Epithelial cell of proximal tubule (primary cell): ENCODE data around the gene L1CAM. TPM values are rescaled to one million over a fixed set of nuclear protein-coding genes. Genes with fewer than 3 reads are reported as not detected.

ENCODE experiments used
- DNase-seq: peaks from one replicate; pipeline ENCODE4 v3.0.0-alpha.2; 2011; ENCODE audit warnings: low read depth
- H3K4me3 ChIP-seq: 2 replicates; pipeline ENCODE4 v1.5.1; 2011; ENCODE audit warnings: low read depth, mild to moderate bottlenecking, low read length
- total RNA-seq: library from RNA; depleted of rRNA; stranded (reverse); fragments of >200 nt; gene quantifications from 2 replicates; pipeline ENCODE4 v1.2.3, GENCODE V29; 2015
- TF ChIP-seq, protein P1 (sequence below): conservative IDR thresholded peaks from 2 replicates; pipeline ENCODE4 v1.5.1; 2012; ENCODE audit warnings: low read depth, mild to moderate bottlenecking, low read length

The L1CAM gene
- total RNA-seq, 1 donor from 2014 or later: 62.1 TPM

DNA sequence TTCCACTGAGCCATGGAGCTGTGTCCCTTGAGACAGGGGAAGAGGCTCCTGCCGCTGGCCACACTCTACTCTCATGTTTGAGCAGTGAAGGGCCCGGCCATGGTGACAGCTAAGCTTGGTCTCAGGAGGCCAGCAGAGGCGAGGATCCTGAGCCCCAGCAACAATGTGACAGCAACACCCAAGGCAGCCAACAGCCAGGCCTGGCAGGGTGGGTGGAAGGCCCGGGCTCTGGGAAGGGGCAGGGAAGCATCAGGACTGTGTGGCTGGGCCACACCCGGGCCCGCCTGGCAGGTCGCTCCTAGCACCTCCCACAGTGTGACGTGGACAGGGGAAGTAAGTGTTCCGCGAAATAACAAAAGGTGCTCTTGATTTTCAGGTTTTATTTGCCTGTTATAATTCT, 24.8 kb downstream of the L1CAM start:
- no peak for DNase-seq
- TF ChIP-seq, protein P1, sequence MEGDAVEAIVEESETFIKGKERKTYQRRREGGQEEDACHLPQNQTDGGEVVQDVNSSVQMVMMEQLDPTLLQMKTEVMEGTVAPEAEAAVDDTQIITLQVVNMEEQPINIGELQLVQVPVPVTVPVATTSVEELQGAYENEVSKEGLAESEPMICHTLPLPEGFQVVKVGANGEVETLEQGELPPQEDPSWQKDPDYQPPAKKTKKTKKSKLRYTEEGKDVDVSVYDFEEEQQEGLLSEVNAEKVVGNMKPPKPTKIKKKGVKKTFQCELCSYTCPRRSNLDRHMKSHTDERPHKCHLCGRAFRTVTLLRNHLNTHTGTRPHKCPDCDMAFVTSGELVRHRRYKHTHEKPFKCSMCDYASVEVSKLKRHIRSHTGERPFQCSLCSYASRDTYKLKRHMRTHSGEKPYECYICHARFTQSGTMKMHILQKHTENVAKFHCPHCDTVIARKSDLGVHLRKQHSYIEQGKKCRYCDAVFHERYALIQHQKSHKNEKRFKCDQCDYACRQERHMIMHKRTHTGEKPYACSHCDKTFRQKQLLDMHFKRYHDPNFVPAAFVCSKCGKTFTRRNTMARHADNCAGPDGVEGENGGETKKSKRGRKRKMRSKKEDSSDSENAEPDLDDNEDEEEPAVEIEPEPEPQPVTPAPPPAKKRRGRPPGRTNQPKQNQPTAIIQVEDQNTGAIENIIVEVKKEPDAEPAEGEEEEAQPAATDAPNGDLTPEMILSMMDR: no peak
- no peak overlapping the region for H3K4me3 ChIP-seq

DNA sequence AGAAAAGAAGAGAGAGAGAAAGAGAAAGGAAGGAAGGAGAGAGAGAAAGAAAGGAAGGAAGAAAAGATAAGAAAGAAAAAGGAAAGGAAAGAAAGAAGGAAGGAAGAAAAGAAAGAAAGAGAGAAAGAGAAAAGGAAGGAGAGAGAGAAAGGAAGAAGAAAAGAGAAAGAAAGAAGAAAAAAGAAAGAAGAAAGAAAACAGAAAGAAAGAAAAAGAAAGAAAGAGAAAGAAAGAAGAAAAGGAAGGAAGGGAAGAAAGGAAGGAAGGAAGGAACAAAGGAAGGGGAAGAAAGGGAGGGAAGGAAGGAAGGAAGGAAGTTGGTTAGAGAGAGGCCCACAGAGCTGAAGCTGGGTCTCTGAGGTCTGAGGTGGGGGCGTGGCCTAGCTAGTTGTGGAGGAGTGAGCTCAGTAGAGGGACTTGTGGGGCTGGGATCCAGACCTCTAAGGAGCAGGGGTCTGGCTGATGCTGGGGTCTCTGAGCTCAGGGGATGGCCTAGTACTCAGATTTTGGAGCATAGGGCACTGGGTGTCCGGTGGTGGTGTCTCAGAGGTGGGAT, 28.5 kb downstream of the L1CAM start:
- TF ChIP-seq, protein P1: no peak
- no peak for DNase-seq
- no peak overlapping the region for H3K4me3 ChIP-seq

DNA sequence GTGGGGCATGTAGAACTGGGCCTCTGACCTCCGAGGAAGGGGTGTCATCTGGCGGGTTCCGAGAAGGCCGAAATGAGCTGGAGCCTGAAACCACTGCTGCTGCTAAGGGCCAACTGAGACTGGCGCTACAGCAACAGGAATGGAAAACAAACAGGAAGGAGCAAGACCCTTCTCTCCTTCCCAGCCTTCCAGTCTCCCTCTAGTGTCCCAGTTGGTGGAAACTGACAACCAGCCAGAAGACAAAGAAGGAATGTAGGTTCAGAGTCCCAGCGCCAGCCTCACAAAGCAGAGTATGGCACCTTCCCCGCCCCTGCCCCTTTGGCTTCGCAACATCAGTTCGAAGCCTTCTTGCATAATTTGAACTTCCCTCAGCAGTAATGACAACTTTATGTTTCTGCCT, 31.3 kb downstream of the L1CAM start:
- TF ChIP-seq, protein P1: no peak
- no peak for DNase-seq
- H3K4me3 ChIP-seq: no peak overlapping the region

DNA sequence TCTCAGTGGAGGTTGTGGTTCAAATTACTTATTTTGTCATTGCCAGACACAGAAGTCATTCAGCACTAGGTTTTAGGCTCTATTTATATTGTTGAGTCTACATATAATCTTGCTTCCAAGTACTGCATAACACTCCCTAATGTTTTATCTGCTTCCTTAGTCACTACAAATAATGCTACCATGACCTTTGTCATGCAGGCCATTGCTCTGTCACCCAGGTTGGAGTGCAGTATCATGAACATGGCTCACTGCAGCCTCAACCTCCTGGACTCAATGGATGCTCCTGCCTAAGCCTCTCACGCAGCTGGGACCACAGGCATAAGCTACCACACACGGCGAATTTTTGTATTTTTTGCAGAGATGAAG, 32.1 kb downstream of the L1CAM start:
- TF ChIP-seq, protein P1: no peak
- H3K4me3 ChIP-seq: no peak overlapping the region
- DNase-seq: no peak

DNA sequence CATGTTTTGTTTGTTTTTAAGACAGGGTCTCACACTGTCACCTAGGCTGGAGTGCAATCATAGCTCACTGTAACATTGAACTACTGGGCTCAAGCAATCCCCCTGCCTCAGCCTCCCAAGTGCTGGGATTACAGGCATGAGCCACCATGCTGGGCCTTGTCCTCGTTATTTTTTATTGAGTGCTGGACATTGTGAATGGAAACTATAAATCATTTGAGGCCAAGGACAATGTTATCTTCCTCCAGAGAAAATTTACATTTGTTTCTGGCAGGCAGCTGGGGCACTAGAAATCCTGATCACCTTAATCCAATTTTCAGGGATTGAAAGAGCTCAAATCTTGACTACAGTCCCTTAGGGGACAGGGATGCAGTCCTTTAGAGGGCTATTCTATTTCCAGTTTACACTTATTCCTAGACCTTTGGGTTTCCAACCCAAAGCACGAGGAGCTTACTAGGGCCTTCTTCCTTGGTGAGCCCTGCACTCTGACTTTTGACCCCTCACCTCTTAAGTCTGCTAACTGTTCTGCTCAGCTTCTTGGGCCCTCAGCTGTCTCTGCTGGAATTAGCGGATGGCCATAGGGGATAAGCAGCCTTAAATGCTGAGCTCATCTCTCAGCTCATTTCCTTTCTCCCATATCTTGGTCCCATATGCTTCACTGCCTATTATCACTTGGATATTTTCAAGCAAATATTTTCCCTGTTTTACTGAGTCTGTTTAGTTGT, 32.6 kb downstream of the L1CAM start:
- H3K4me3 ChIP-seq: no peak overlapping the region
- DNase-seq: no peak
- TF ChIP-seq, protein P1: no peak

DNA sequence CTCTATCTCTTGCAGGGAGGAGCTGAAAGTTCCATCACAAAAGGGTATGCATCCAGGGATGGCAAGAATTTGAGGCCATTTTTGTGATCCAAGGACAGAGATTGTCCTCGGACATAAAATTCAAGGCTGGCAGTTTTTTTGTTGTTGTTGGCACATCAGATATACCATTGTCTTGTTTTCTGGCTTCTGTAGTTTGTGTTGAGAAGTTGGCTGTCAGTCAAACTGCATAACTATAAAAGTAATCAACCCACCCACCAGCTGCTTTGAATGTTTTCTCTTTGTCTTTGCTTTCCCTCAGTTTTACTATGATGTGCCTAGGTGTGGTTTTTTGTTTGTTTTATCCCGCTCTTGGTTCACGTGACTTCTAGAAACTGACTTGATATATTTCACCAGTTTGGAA, 34.0 kb downstream of the L1CAM start:
- TF ChIP-seq, protein P1: no peak
- H3K4me3 ChIP-seq: no peak overlapping the region
- no peak for DNase-seq

DNA sequence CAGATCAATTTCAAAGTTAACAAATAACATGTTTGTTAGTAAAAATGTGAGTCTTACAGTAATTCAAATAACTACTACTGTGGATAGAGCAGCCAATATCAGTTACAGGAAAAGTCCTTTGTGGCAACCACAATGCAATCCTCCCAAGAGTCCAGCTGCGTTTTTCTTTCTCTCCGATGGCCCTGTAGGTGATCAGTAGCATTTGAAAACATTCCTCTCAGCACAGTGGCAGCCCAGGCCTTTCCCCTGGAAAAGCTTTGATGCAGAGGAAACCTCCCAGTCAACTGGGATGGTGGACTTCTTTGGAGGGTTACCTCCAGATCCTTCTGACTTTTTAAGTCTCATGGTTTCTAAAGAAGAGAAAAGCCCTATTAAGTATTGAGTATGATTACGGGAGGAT, 37.6 kb downstream of the L1CAM start:
- TF ChIP-seq, protein P1: no peak
- DNase-seq: no peak
- H3K4me3 ChIP-seq: no peak overlapping the region
